LNCAP (cell line): ENCODE results near the gene FOXM1.

ENCODE experiments used
- CTCF ChIP-seq: fragments of 450-650 bp; IDR thresholded peaks from 2 replicates; pipeline ENCODE4 v1.5.1; 2017; ENCODE audit warnings: mild to moderate bottlenecking

FOXM1 gene

GRCh38 chr12:2844786-2845185 is 32.2 kb downstream of the FOXM1 start:
- TF ChIP-seq CTCF: no peak

GRCh38 chr12:2842948-2843347 is 34.0 kb downstream of the FOXM1 start:
- TF ChIP-seq CTCF: no peak

GRCh38 chr12:2841056-2841650 is 35.8 kb downstream of the FOXM1 start:
- no peak for TF ChIP-seq CTCF

GRCh38 chr12:2836574-2836973 is 40.4 kb downstream of the FOXM1 start:
- TF ChIP-seq CTCF: no peak

GRCh38 chr12:2835691-2836403 is 41.1 kb downstream of the FOXM1 start:
- no peak for TF ChIP-seq CTCF

- TF ChIP-seq CTCF: no peak
Observed at GRCh38 chr12:2834581-2835491, 42.1 kb downstream of the FOXM1 start, which contains the start of gene NRIP2. TSS of gene NRIP2 (minus strand) at chr12:2835035. CDS start at chr12:2834983, 52 bp downstream.

- no peak for TF ChIP-seq CTCF
Observed at GRCh38 chr12:2833810-2834209, 43.2 kb downstream of the FOXM1 start.
